Suprapubic skin (tissue), 4 donors: Measurements from ENCODE around the gene PPP2R2D.

Source experiments
- EP300 ChIP-seq: sonication (generic); formaldehyde crosslinking; IDR thresholded peaks from one replicate; pipeline ENCODE4 v1.6.1; 2017; ENCODE audit warnings: antibody characterized with exemption
- POLR2A ChIP-seq, 2 donors: fragments of 450-650 bp; IDR thresholded peaks; one replicate each; pipeline ENCODE4 v1.6.1; 2017; ENCODE audit warnings: antibody characterized with exemption in 2 of 2, mild to moderate bottlenecking in 2 of 2, moderate library complexity in 2 of 2
- POLR2AphosphoS5 ChIP-seq, 3 donors: sonication (generic); formaldehyde crosslinking; IDR thresholded peaks; one replicate each; pipeline ENCODE4 v1.6.1; 2017; ENCODE audit warnings: antibody characterized with exemption in 3 of 3
- TF ChIP-seq, protein P1 (sequence below), 2 donors: fragments of 200-600 bp in 1 of 2; fragments of 450-650 bp in 1 of 2; sonication (generic) in 1 of 2; IDR thresholded peaks; one replicate each; pipeline ENCODE4 v1.5.1; 2016 to 2019; ENCODE audit warnings: antibody characterized with exemption in 2 of 2, mild to moderate bottlenecking in 1 of 2, moderate library complexity in 1 of 2

DNA sequence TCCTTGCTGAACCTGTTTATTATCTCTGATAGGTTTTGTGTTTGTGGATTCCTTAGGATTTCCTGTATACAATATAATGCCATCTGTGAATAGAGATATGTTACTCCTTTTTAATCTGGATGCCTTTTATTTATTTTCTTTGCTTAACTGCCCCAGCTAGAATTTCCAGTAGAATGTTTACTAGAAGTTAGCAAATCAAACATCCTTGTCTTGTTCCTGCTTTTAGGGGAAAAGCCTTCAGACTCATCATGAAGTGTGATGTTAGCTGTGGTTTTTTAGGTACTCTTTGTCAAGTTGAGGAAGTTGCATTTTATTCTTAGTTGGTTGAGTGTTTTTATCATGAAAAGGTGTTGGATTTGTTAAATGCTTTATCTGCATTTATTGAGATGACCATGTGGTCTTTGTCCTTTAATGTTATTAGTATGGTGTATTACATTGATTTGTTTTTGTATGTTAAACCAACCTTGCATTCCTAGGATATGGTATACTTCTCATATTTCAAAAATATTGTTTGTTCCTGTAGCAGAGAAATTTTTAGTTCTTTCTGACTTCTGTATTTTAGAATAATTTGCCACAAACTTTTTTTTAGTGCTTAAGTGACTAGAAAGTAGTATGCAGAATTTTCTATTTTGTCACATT is 24.3 kb downstream of the PPP2R2D start:
- TF ChIP-seq POLR2A (IDR thresholded peaks at IDR 0.05) (no peak), POLR2AphosphoS5 (IDR thresholded peaks at IDR 0.05) (no peak), EP300 (no peak)
- TF ChIP-seq, protein P1, sequence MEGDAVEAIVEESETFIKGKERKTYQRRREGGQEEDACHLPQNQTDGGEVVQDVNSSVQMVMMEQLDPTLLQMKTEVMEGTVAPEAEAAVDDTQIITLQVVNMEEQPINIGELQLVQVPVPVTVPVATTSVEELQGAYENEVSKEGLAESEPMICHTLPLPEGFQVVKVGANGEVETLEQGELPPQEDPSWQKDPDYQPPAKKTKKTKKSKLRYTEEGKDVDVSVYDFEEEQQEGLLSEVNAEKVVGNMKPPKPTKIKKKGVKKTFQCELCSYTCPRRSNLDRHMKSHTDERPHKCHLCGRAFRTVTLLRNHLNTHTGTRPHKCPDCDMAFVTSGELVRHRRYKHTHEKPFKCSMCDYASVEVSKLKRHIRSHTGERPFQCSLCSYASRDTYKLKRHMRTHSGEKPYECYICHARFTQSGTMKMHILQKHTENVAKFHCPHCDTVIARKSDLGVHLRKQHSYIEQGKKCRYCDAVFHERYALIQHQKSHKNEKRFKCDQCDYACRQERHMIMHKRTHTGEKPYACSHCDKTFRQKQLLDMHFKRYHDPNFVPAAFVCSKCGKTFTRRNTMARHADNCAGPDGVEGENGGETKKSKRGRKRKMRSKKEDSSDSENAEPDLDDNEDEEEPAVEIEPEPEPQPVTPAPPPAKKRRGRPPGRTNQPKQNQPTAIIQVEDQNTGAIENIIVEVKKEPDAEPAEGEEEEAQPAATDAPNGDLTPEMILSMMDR (IDR thresholded peaks at IDR 0.05): no peak
